NT2/D1 (cell line): ENCODE measurements around the gene ACKR4.

Experiments
- DNase-seq: peaks from one replicate; pipeline ENCODE4 v3.0.0-alpha.2; 2011; ENCODE audit warnings: low read depth, low spot score
- H3K27me3 ChIP-seq: 2 replicates; pipeline ENCODE4 v1.6.0; 2011; ENCODE audit warnings: mild to moderate bottlenecking; ENCODE audit not compliant: insufficient read length, insufficient read depth
- H3K36me3 ChIP-seq: 2 replicates; pipeline ENCODE4 v1.6.1; 2011; ENCODE audit warnings: mild to moderate bottlenecking, low read length, mixed read lengths; ENCODE audit not compliant: insufficient read depth, insufficient read length
- H3K4me1 ChIP-seq: 2 replicates; pipeline ENCODE4 v1.5.1; 2011; ENCODE audit not compliant: insufficient read depth, insufficient read length
- H3K4me3 ChIP-seq: 2 replicates; pipeline ENCODE4 v1.5.1; 2011; ENCODE audit warnings: low read depth; ENCODE audit not compliant: insufficient read length
- H3K9ac ChIP-seq: 2 replicates; pipeline ENCODE4 v1.6.0; 2011; ENCODE audit warnings: low read depth; ENCODE audit not compliant: insufficient read length
- H3K9me3 ChIP-seq: 2 replicates; pipeline ENCODE4 v1.5.1; 2011; ENCODE audit warnings: mild to moderate bottlenecking, low read length; ENCODE audit not compliant: insufficient read depth
- SUZ12 ChIP-seq: IDR thresholded peaks from 2 replicates; pipeline ENCODE4 v1.6.1; 2011; ENCODE audit not compliant: insufficient read length, insufficient read depth; ENCODE audit errors: extremely low read depth
- YY1 ChIP-seq: IDR thresholded peaks from 2 replicates; pipeline ENCODE4 v1.6.1; 2011; ENCODE audit not compliant: insufficient read length, insufficient read depth
- ZNF274 ChIP-seq: IDR thresholded peaks from 2 replicates; pipeline ENCODE4 v1.6.1; 2011; ENCODE audit warnings: mild to moderate bottlenecking, low read depth, low read length

ACKR4 gene

DNA sequence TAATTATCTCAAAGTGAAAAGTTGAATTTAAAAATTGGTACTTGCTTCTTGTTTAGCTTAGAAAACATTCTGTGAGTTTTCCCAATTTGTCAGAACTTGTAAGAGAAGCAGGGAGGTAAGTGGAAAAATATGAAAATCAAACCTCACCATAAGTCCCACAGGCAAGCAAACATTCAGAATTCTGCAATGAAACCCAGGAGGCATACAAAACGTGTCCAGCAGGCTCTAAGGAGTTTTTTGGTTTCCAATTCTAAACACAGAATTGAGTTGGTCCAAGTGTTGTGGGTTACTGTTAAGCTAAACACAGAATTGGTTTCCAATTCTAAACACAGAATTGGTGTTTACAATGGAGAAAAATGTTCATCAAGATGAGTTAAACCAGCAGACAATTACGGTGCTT lies 27.1 kb upstream of the ACKR4 start:
- Histone ChIP-seq H3K9me3 (no peaks in the 10 kb centered on the region), H3K27me3 (no peaks in the 10 kb centered on the region), H3K9ac (no peak overlapping the region), H3K4me3 (no peak overlapping the region), H3K36me3 (no peaks in the 10 kb centered on the region), H3K4me1 (no peaks in the 10 kb centered on the region)
- no peak for DNase-seq
- TF ChIP-seq ZNF274 (no peak), YY1 (no peak), SUZ12 (no peak)

DNA sequence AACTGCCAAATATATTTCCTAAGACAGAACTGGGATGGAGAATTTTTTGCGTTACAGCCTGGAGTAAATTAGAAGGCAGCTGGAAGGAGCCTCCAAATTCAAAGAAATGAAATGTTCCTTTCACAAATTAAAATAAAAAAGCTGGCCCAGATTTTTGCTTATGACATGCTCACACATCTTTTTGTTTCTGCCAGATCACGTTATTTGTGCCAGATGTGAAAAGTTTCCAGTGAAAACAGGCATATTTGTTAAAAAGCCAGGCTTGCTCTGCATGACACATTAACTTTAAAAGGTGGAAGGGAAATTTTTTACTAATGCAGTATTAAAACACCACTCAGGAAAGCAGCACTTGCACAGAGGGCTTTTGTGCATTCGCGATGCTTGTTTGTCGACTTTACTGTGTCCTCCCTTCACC lies 23.3 kb upstream of the ACKR4 start:
- H3K4me1 ChIP-seq, result no peaks in the 10 kb centered on the region
- peaks cover 7% of the 10 kb centered on the region for H3K36me3 ChIP-seq
- no peak overlapping the region for H3K4me3 ChIP-seq
- no peak overlapping the region for H3K9ac ChIP-seq
- TF ChIP-seq ZNF274 (no peak), YY1 (no peak), SUZ12 (no peak)
- no peaks in the 10 kb centered on the region for H3K9me3 ChIP-seq
- H3K27me3 ChIP-seq, result no peaks in the 10 kb centered on the region
- DNase-seq, result no peak

GRCh38 chr3:132587401-132587800 lies 9.7 kb upstream of the ACKR4 start:
- Histone ChIP-seq H3K36me3 (no peaks in the 10 kb centered on the region), H3K9me3 (no peaks in the 10 kb centered on the region), H3K27me3 (no peaks in the 10 kb centered on the region), H3K4me1 (no peaks in the 10 kb centered on the region), H3K4me3 (no peak overlapping the region), H3K9ac (no peak overlapping the region)
- DNase-seq, result no peak
- no peak for TF ChIP-seq SUZ12
- TF ChIP-seq YY1, result no peak
- no peak for TF ChIP-seq ZNF274

GRCh38 chr3:132592216-132592615 lies 4.9 kb upstream of the ACKR4 start:
- Histone ChIP-seq H3K27me3 (no peaks in the 10 kb centered on the region), H3K36me3 (peaks cover 3% of the 10 kb centered on the region), H3K4me3 (no peak overlapping the region), H3K9me3 (no peaks in the 10 kb centered on the region), H3K4me1 (no peaks in the 10 kb centered on the region), H3K9ac (no peak overlapping the region)
- DNase-seq, result no peak
- no peak for TF ChIP-seq YY1
- TF ChIP-seq ZNF274, result no peak
- no peak for TF ChIP-seq SUZ12

GRCh38 chr3:132593241-132593946 lies 3.7 kb upstream of the ACKR4 start:
- Histone ChIP-seq H3K4me1 (no peaks in the 10 kb centered on the region), H3K4me3 (no peak overlapping the region), H3K9me3 (no peaks in the 10 kb centered on the region), H3K27me3 (no peaks in the 10 kb centered on the region), H3K9ac (no peak overlapping the region), H3K36me3 (peaks cover 3% of the 10 kb centered on the region)
- DNase-seq, result no peak
- TF ChIP-seq YY1, result no peak
- no peak for TF ChIP-seq ZNF274
- TF ChIP-seq SUZ12, result no peak

DNA sequence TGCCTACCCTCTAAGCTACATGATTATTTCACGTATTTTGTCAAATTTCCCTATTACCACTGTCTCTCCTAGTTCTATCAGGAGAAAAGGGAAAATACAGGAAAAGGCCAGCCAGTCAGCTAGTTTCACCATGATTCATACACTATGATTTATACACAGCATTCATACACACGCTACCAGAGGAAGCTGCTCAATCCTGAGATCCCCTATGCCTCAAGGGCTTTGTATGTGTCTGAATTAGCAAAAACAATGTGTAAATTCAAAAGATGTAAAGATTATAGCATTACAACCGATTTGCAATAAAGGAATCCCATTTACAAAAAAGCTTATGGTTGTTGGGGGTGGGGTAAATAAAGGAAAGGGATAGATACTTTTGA lies 3.1 kb upstream of the ACKR4 start:
- Histone ChIP-seq H3K9ac (no peak overlapping the region), H3K36me3 (peaks cover 8% of the 10 kb centered on the region), H3K27me3 (no peaks in the 10 kb centered on the region), H3K4me3 (no peak overlapping the region), H3K9me3 (no peaks in the 10 kb centered on the region), H3K4me1 (no peaks in the 10 kb centered on the region)
- no peak for DNase-seq
- TF ChIP-seq ZNF274 (no peak), SUZ12 (no peak), YY1 (no peak)

- no peaks in the 10 kb centered on the region for H3K9me3 ChIP-seq
- DNase-seq, result no peak
- TF ChIP-seq YY1, result no peak
- no peak for TF ChIP-seq ZNF274
- no peak for TF ChIP-seq SUZ12
- peaks cover 9% of the 10 kb centered on the region for H3K36me3 ChIP-seq
- H3K4me1 ChIP-seq, result no peaks in the 10 kb centered on the region
- no peaks in the 10 kb centered on the region for H3K27me3 ChIP-seq
- no peak overlapping the region for H3K9ac ChIP-seq
- H3K4me3 ChIP-seq, result no peak overlapping the region
These were observed 2.6 kb upstream of the ACKR4 start for GRCh38 chr3:132594498-132594897.
